HG02852 (cell line): Measurements from ENCODE around the gene UAP1.
"Not testable (repeated sequence)": the region's sequence is repeated elsewhere in the genome, so short reads cannot be mapped to it uniquely, and the experiment has no call there.

Experiments
- ATAC-seq: cut with Tn5 transposase; IDR thresholded peaks from one replicate; pipeline ENCODE4 v1.9.1; 2021; ENCODE audit warnings: mild to moderate bottlenecking, moderate library complexity; ENCODE audit not compliant: unreplicated experiment

Gene UAP1

GRCh38 chr1:162564762-162565218, 3.3 kb downstream of the UAP1 start:
- no peak for ATAC-seq

GRCh38 chr1:162565460-162565859, 3.9 kb downstream of the UAP1 start:
- ATAC-seq = no peak

GRCh38 chr1:162566870-162567269, 5.3 kb downstream of the UAP1 start:
- ATAC-seq = no peak

GRCh38 chr1:162568802-162569201, 7.3 kb downstream of the UAP1 start:
- ATAC-seq = no peak

GRCh38 chr1:162570718-162571117, 9.2 kb downstream of the UAP1 start:
- no peak for ATAC-seq

- not testable (repeated sequence) for ATAC-seq
Observed at GRCh38 chr1:162571121-162571520, 9.6 kb downstream of the UAP1 start.

- ATAC-seq = no peak
Observed at GRCh38 chr1:162571696-162572095, 10.2 kb downstream of the UAP1 start.

- no peak for ATAC-seq
Observed at GRCh38 chr1:162573136-162573535, 11.6 kb downstream of the UAP1 start.

- no peak for ATAC-seq
Observed at GRCh38 chr1:162578071-162578700, 16.7 kb downstream of the UAP1 start.

- ATAC-seq = no peak
Observed at GRCh38 chr1:162578936-162579335, 17.4 kb downstream of the UAP1 start.

GRCh38 chr1:162580308-162580707, 18.8 kb downstream of the UAP1 start:
- ATAC-seq = no peak

GRCh38 chr1:162582901-162583300, 21.4 kb downstream of the UAP1 start:
- not testable (repeated sequence) for ATAC-seq

- not testable (repeated sequence) for ATAC-seq
Observed at GRCh38 chr1:162585101-162585500, 23.6 kb downstream of the UAP1 start.

GRCh38 chr1:162587347-162587746, 25.8 kb downstream of the UAP1 start:
- no peak for ATAC-seq

GRCh38 chr1:162587761-162588260, 26.3 kb downstream of the UAP1 start:
- ATAC-seq = no peak

GRCh38 chr1:162590101-162590500, 28.6 kb downstream of the UAP1 start:
- no peak for ATAC-seq

GRCh38 chr1:162590686-162591085, 29.2 kb downstream of the UAP1 start:
- no peak for ATAC-seq

- no peak for ATAC-seq
Observed at GRCh38 chr1:162596514-162597170, 35.1 kb downstream of the UAP1 start.

GRCh38 chr1:162599451-162599850, 37.9 kb downstream of the UAP1 start:
- no peak for ATAC-seq

- not testable (repeated sequence) for ATAC-seq
Observed at GRCh38 chr1:162603117-162603516, 41.6 kb downstream of the UAP1 start.

- no peak for ATAC-seq
Observed at GRCh38 chr1:162605225-162605927, 43.9 kb downstream of the UAP1 start.

- ATAC-seq = no peak
Observed at GRCh38 chr1:162609306-162609705, 47.8 kb downstream of the UAP1 start.
